Activated T-cell treated with anti-CD3 and anti-CD28 coated beads, Interleukin-2, amount 50 U/mL, for 1 hour (primary cell): ENCODE results near the gene AP2B1.

Source experiments
- DNase-seq: peaks from one replicate; pipeline ENCODE4 v3.0.0-alpha.2; 2020

AP2B1 gene

GRCh38 chr17:35641032-35641431 lies 53.9 kb downstream of the AP2B1 start:
- no peak for DNase-seq

- no peak for DNase-seq
Observed at GRCh38 chr17:35645923-35646322, 58.8 kb downstream of the AP2B1 start.

GRCh38 chr17:35651467-35651866 lies 64.3 kb downstream of the AP2B1 start:
- DNase-seq: no peak

- no peak for DNase-seq
Observed at GRCh38 chr17:35653619-35654361, 66.7 kb downstream of the AP2B1 start.

GRCh38 chr17:35655303-35655702 lies 68.2 kb downstream of the AP2B1 start:
- no peak for DNase-seq

- DNase-seq: no peak
Observed at GRCh38 chr17:35660902-35661301, 73.8 kb downstream of the AP2B1 start.

- no peak for DNase-seq
Observed at GRCh38 chr17:35664685-35665084, 77.6 kb downstream of the AP2B1 start.

- DNase-seq: no peak
Observed at GRCh38 chr17:35665662-35666061, 78.5 kb downstream of the AP2B1 start.

GRCh38 chr17:35666070-35666469 lies 78.9 kb downstream of the AP2B1 start:
- DNase-seq: no peak

- no peak for DNase-seq
Observed at GRCh38 chr17:35666967-35667532, 79.9 kb downstream of the AP2B1 start.

GRCh38 chr17:35668802-35669201 lies 81.7 kb downstream of the AP2B1 start:
- no peak for DNase-seq

- DNase-seq: no peak
Observed at GRCh38 chr17:35674552-35674951, 87.4 kb downstream of the AP2B1 start.

- DNase-seq: no peak
Observed at GRCh38 chr17:35676441-35676840, 89.3 kb downstream of the AP2B1 start.

GRCh38 chr17:35679007-35679682 lies 92.0 kb downstream of the AP2B1 start:
- DNase-seq: no peak

- DNase-seq: no peak
Observed at GRCh38 chr17:35683591-35683990, 96.5 kb downstream of the AP2B1 start.

GRCh38 chr17:35684055-35684802 lies 97.1 kb downstream of the AP2B1 start:
- DNase-seq: no peak

GRCh38 chr17:35692512-35693210 lies 105.5 kb downstream of the AP2B1 start:
- no peak for DNase-seq

- no peak for DNase-seq
Observed at GRCh38 chr17:35693662-35694061, 106.5 kb downstream of the AP2B1 start.

GRCh38 chr17:35694906-35695305 lies 107.8 kb downstream of the AP2B1 start:
- no peak for DNase-seq

- DNase-seq: no peak
Observed at GRCh38 chr17:35695613-35696012, 108.5 kb downstream of the AP2B1 start.

GRCh38 chr17:35698800-35699199 lies 111.7 kb downstream of the AP2B1 start:
- DNase-seq: no peak

- DNase-seq: no peak
Observed at GRCh38 chr17:35700150-35700549, 113.0 kb downstream of the AP2B1 start.

- DNase-seq: no peak
Observed at GRCh38 chr17:35701491-35701890, 114.4 kb downstream of the AP2B1 start.
